H1 (cell line): ENCODE results near the gene DDR2. TPM values are rescaled to one million over a fixed set of nuclear protein-coding genes. Genes with fewer than 3 reads are reported as not detected.

Experiments
- CTCF ChIA-PET: fragments of 300-600 bp; sonication (Branson Sonifier 250); formaldehyde crosslinking; loops from one replicate; lab custom pipeline; 2021; ENCODE audit not compliant: partially characterized antibody; lab: Charles Lee
- POLR2A ChIA-PET: fragments of 300-600 bp; sonication (Branson Sonifier 250); formaldehyde crosslinking; loops from one replicate; lab custom pipeline; 2021; ENCODE audit warnings: inconsistent platforms; ENCODE audit not compliant: partially characterized antibody; lab: Charles Lee
- DNase-seq, 2 experiments: peaks; one replicate each; pipeline versions ENCODE4 v3.0.0 to v3.0.0-alpha.2; 2010 to 2022; ENCODE audit warnings: low spot score in 2 of 2, low read depth in 1 of 2, mixed read lengths in 1 of 2
- FAIRE-seq: peaks from 2 replicates; lab custom pipeline; 2011; peaks lifted over from hg19 to GRCh38; lab: Jason Lieb, UNC
- H2AFZ ChIP-seq: 2 replicates; pipeline ENCODE4 v1.8.1; 2012; ENCODE audit warnings: low read length, inconsistent platforms
- H2AK5ac ChIP-seq: 2 replicates; pipeline ENCODE4 v1.6.1; 2013; ENCODE audit warnings: low read depth, low read length
- H2BK120ac ChIP-seq: replicated peaks from 2 replicates; pipeline ENCODE3; 2013; ENCODE audit warnings: low read depth, low read length, inconsistent platforms
- H2BK12ac ChIP-seq: 2 replicates; pipeline ENCODE4 v1.6.1; 2013; ENCODE audit warnings: low read depth, low read length
- H2BK15ac ChIP-seq: 2 replicates; pipeline ENCODE4 v1.6.1; 2013; ENCODE audit warnings: low read length
- H2BK20ac ChIP-seq: 2 replicates; pipeline ENCODE4 v1.6.1; 2013; ENCODE audit warnings: low read length
- H2BK5ac ChIP-seq: 2 replicates; pipeline ENCODE4 v1.6.1; 2013; ENCODE audit warnings: low read depth, low read length
- H3K14ac ChIP-seq: 2 replicates; pipeline ENCODE4 v1.6.1; 2013; ENCODE audit warnings: inconsistent platforms; ENCODE audit not compliant: insufficient read length
- H3K18ac ChIP-seq: 2 replicates; pipeline ENCODE4 v1.6.1; 2013; ENCODE audit warnings: low read length; ENCODE audit errors: extremely low read depth
- H3K23ac ChIP-seq: 2 replicates; pipeline ENCODE4 v1.6.1; 2013; ENCODE audit warnings: inconsistent platforms; ENCODE audit not compliant: insufficient read length
- H3K23me2 ChIP-seq: 2 replicates; pipeline ENCODE4 v1.6.1; 2013; ENCODE audit warnings: low read depth, low read length
- H3K27ac ChIP-seq: 2 replicates; pipeline ENCODE4 v1.6.1; 2011; ENCODE audit warnings: low read depth, low read length, inconsistent platforms
- H3K27me3 ChIP-seq, 4 experiments: replicated peaks in 1 of 4; 1 replicate in 1 of 4; 2 replicates in 3 of 4; pipeline versions ENCODE4 v1.6.1 to v1.8.1; 2011 to 2013; ENCODE audit warnings: low read length in 3 of 4, mild to moderate bottlenecking in 3 of 4, inconsistent platforms in 2 of 4, mixed read lengths in 2 of 4, moderate library complexity in 1 of 4; ENCODE audit not compliant: control insufficient read depth in 3 of 4, insufficient read depth in 3 of 4; ENCODE audit errors: extremely low read depth in 1 of 4
- H3K36me3 ChIP-seq, 4 experiments: 2 replicates each; pipeline versions ENCODE4 v1.6.1 to v1.8.1; 2011 to 2013; ENCODE audit warnings: mild to moderate bottlenecking in 4 of 4, low read length in 3 of 4, moderate library complexity in 2 of 4, control low read depth in 1 of 4, inconsistent platforms in 1 of 4; ENCODE audit not compliant: insufficient read depth in 4 of 4, control insufficient read depth in 2 of 4
- H3K4ac ChIP-seq: replicated peaks from 2 replicates; pipeline ENCODE3; 2013; ENCODE audit warnings: low read length, low read depth, mixed read lengths, inconsistent platforms; ENCODE audit not compliant: insufficient read length
- H3K4me1 ChIP-seq, 4 experiments: replicated peaks in 1 of 4; 1 replicate in 1 of 4; 2 replicates in 3 of 4; pipeline versions ENCODE4 v1.6.1 to v1.8.1; 2011 to 2013; ENCODE audit warnings: low read length in 3 of 4, inconsistent platforms in 2 of 4, mixed read lengths in 1 of 4; ENCODE audit not compliant: insufficient read depth in 4 of 4, control insufficient read depth in 3 of 4
- H3K4me2 ChIP-seq, 2 experiments: 2 replicates each; pipeline versions ENCODE4 v1.6.1 to v1.8.1; 2011 to 2013; ENCODE audit warnings: low read depth in 2 of 2, low read length in 2 of 2, control low read depth in 1 of 2, inconsistent platforms in 1 of 2, mild to moderate bottlenecking in 1 of 2; ENCODE audit not compliant: insufficient read depth in 1 of 2
- H3K4me3 ChIP-seq, 4 experiments: fragments of 200-600, 300-600 bp in 1 of 4; sonication (generic), shearing (Covaris generic), sonication (Bioruptor Twin) in 1 of 4; 2 replicates each; pipeline versions ENCODE4 v1.5.1 to v1.8.1; 2011 to 2016; ENCODE audit warnings: low read length in 4 of 4, low read depth in 3 of 4, control low read depth in 2 of 4, inconsistent platforms in 2 of 4, mild to moderate bottlenecking in 2 of 4, mixed read lengths in 1 of 4, moderate library complexity in 1 of 4; ENCODE audit not compliant: insufficient read depth in 2 of 4; ENCODE audit errors: extremely low read depth in 1 of 4
- H3K56ac ChIP-seq: replicated peaks from 2 replicates; pipeline ENCODE3; 2013; ENCODE audit warnings: low read depth, mild to moderate bottlenecking, mixed read lengths, low read length, inconsistent platforms; ENCODE audit not compliant: insufficient read length
- H3K79me1 ChIP-seq: 2 replicates; pipeline ENCODE4 v1.6.1; 2013; ENCODE audit warnings: low read depth, low read length, control low read depth
- H3K79me2 ChIP-seq, 2 experiments: 2 replicates each; pipeline versions ENCODE4 v1.6.1 to v1.8.1; 2012 to 2013; ENCODE audit warnings: low read length in 2 of 2, mild to moderate bottlenecking in 2 of 2, inconsistent platforms in 1 of 2; ENCODE audit not compliant: insufficient read depth in 2 of 2, control insufficient read depth in 1 of 2
- H3K9ac ChIP-seq, 4 experiments: replicated peaks in 1 of 4; 1 replicate in 1 of 4; 2 replicates in 3 of 4; pipeline versions ENCODE4 v1.6.1 to v1.8.1; 2011 to 2013; ENCODE audit warnings: low read depth in 3 of 4, low read length in 3 of 4, control low read depth in 2 of 4, mild to moderate bottlenecking in 2 of 4, moderate library complexity in 2 of 4, inconsistent platforms in 1 of 4; ENCODE audit errors: extremely low read depth in 1 of 4
- H3K9me3 ChIP-seq, 2 experiments: 2 replicates each; pipeline versions ENCODE4 v1.6.1 to v1.8.1; 2012 to 2013; ENCODE audit warnings: mild to moderate bottlenecking in 2 of 2, moderate library complexity in 2 of 2, control low read depth in 1 of 2, inconsistent platforms in 1 of 2, low read depth in 1 of 2, low read length in 1 of 2, mixed read lengths in 1 of 2; ENCODE audit not compliant: insufficient read depth in 2 of 2
- H4K20me1 ChIP-seq, 2 experiments: replicated peaks in 1 of 2; 2 replicates each; pipeline versions ENCODE3 to v1.8.1; 2011 to 2013; ENCODE audit warnings: inconsistent platforms in 2 of 2, low read length in 2 of 2, mild to moderate bottlenecking in 1 of 2; ENCODE audit not compliant: insufficient read depth in 2 of 2, control insufficient read depth in 1 of 2
- H4K5ac ChIP-seq: 2 replicates; pipeline ENCODE4 v1.6.1; 2013; ENCODE audit warnings: low read length, low read depth, mixed read lengths, inconsistent platforms; ENCODE audit not compliant: insufficient read length
- H4K8ac ChIP-seq: 2 replicates; pipeline ENCODE4 v1.8.0; 2013; ENCODE audit warnings: mild to moderate bottlenecking, moderate library complexity, low read length, inconsistent platforms; ENCODE audit not compliant: insufficient read depth; ENCODE audit errors: extremely low read depth
- H4K91ac ChIP-seq: replicated peaks from 2 replicates; pipeline ENCODE3; 2013; ENCODE audit warnings: low read length, mixed read lengths, inconsistent platforms; ENCODE audit not compliant: insufficient read length
- BCL11A ChIP-seq, 2 experiments: IDR thresholded peaks; one replicate each; pipeline ENCODE4 v1.6.1; 2011; ENCODE audit warnings: low read depth in 2 of 2, low read length in 2 of 2, mild to moderate bottlenecking in 2 of 2
- CEBPB ChIP-seq: IDR thresholded peaks from 2 replicates; pipeline ENCODE4 v1.6.1; 2012; ENCODE audit warnings: low read depth, low read length
- FOSL1 ChIP-seq: IDR thresholded peaks from 2 replicates; pipeline ENCODE4 v1.6.1; 2011; ENCODE audit warnings: mild to moderate bottlenecking, low read depth, low read length, moderate library complexity; ENCODE audit not compliant: insufficient read depth
- JUN ChIP-seq: IDR thresholded peaks from 2 replicates; pipeline ENCODE4 v1.6.1; 2011; ENCODE audit warnings: low read depth, mild to moderate bottlenecking, improper control_type of control experiment, low read length
- NRF1 ChIP-seq: IDR thresholded peaks from 2 replicates; pipeline ENCODE4 v1.6.1; 2011; ENCODE audit warnings: mild to moderate bottlenecking, low read depth, low read length, improper control_type of control experiment
- POU5F1 ChIP-seq: IDR thresholded peaks from 2 replicates; pipeline ENCODE4 v1.6.1; 2011; ENCODE audit warnings: low read depth, mild to moderate bottlenecking, low read length, moderate library complexity
- RBBP5 ChIP-seq: IDR thresholded peaks from 2 replicates; pipeline ENCODE4 v1.7.1; 2012; ENCODE audit warnings: low read depth, mild to moderate bottlenecking, inconsistent platforms, low read length, moderate library complexity, borderline replicate concordance
- SAP30 ChIP-seq: fragments of 300-600 bp; sonication (generic); IDR thresholded peaks from 2 replicates; pipeline ENCODE4 v1.7.1; 2012; ENCODE audit warnings: low read length, moderate library complexity, mild to moderate bottlenecking, inconsistent platforms; ENCODE audit not compliant: insufficient read depth, insufficient replicate concordance
- SP1 ChIP-seq: IDR thresholded peaks from 2 replicates; pipeline ENCODE4 v1.6.1; 2011; ENCODE audit warnings: low read depth, low read length
- SRF ChIP-seq: IDR thresholded peaks from 2 replicates; pipeline ENCODE4 v1.6.1; 2011; ENCODE audit warnings: mild to moderate bottlenecking, low read depth, low read length, moderate library complexity
- YY1 ChIP-seq: IDR thresholded peaks from 2 replicates; pipeline ENCODE4 v1.6.1; 2011; ENCODE audit warnings: low read depth, mild to moderate bottlenecking, low read length
- WGBS, 2 experiments: shearing (Covaris generic) in 1 of 2; methylation state at CpG; one replicate each; pipeline versions ENCODE4 v1.1.6 to v1.1.7; 2013 to 2015; ENCODE audit warnings: low lambda C conversion rate in 2 of 2, mixed read lengths in 2 of 2, inconsistent platforms in 1 of 2, low coverage in 1 of 2, missing lambda C conversion rate in 1 of 2; ENCODE audit not compliant: insufficient replicate concordance in 2 of 2, insufficient coverage in 1 of 2, insufficient read length in 1 of 2; ENCODE audit errors: extremely low coverage in 1 of 2, missing lambda C conversion rate in 1 of 2; 5-methylcytosine and 5-hydroxymethylcytosine counted together
- polyA plus RNA-seq, 7 experiments: library from polyadenylated mRNA; depleted of rRNA in 3 of 7; stranded (reverse) in 5 of 7; unstranded in 2 of 7; fragments of >200 nt in 5 of 7; fragments of 200-250 nt in 2 of 7; gene quantifications; 1 replicate in 5 of 7; 2 replicates in 1 of 7; 4 replicates in 1 of 7; pipeline versions ENCODE4 v1.2.1 to v1.2.3, GENCODE V29; 2011 to 2013; ENCODE audit warnings: missing spikeins in 2 of 7, mixed read lengths in 2 of 7
- total RNA-seq: library from RNA; stranded (reverse); fragmentation: NEBNext Ultra II Directional; extraction: Animal tissue kit (Norgen Biotek cat#: 25700); gene quantifications from 2 replicates; pipeline ENCODE4 v1.2.1, GENCODE V29; 2021
- TF ChIP-seq, protein P1 (sequence below): IDR thresholded peaks from 2 replicates; pipeline ENCODE4 v1.6.1; 2012; ENCODE audit warnings: inconsistent platforms
- TF ChIP-seq, protein P2 (sequence below): IDR thresholded peaks from 2 replicates; pipeline ENCODE4 v1.6.1; 2011; ENCODE audit warnings: low read depth, mild to moderate bottlenecking, low read length; ENCODE audit not compliant: insufficient read depth

Gene DDR2
- total and polyA plus RNA-seq, 2 of the 8 experiments (the other 6 are each of a cell fraction or from before 2014, with no cell fraction given) = 1.00 to 2.1 TPM

DNA sequence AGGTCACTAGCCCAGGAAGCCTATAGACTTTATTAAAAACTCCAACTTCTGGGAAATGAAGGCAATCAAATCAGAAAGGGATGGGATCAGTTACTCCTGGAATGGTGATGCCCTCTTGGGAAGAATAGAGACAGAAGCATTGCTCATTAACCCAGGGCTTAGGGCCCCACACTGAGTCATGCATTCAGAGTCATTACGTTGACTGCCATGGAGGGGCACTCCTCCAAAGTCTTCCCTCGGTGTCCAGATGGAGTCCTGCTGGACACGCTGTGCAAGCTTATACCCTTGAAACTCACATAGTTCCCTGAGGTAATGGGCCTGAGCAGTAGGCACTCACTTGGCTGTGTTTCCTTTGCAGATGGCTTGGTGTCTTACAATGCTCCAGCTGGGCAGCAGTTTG is 123.0 kb downstream of the DDR2 start:
- H3K56ac ChIP-seq = no peak overlapping the region
- H2BK120ac ChIP-seq = no peak overlapping the region
- H3K9ac ChIP-seq = no peak overlapping the region
- H3K79me1 ChIP-seq = no peaks in the 10 kb centered on the region
- no peak overlapping the region for H2AFZ ChIP-seq
- H4K20me1 ChIP-seq = no peaks in the 10 kb centered on the region
- H3K4me2 ChIP-seq = no peak overlapping the region
- no peak overlapping the region for H4K8ac ChIP-seq
- no peak overlapping the region for H2AK5ac ChIP-seq
- no peak for TF ChIP-seq YY1
- TF ChIP-seq SAP30 = no peak
- no peak for TF ChIP-seq NRF1
- no peak for TF ChIP-seq RBBP5
- no peak for TF ChIP-seq CEBPB
- no peak for TF ChIP-seq POU5F1
- no peak for TF ChIP-seq FOSL1
- no peak for TF ChIP-seq BCL11A (IDR thresholded peaks at IDR 0.05; ENCODE audit: low read depth in 2 of 2, low read length in 2 of 2)
- no peak for TF ChIP-seq JUN
- TF ChIP-seq, protein P1, sequence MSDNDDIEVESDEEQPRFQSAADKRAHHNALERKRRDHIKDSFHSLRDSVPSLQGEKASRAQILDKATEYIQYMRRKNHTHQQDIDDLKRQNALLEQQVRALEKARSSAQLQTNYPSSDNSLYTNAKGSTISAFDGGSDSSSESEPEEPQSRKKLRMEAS = no peak
- TF ChIP-seq, protein P2, sequence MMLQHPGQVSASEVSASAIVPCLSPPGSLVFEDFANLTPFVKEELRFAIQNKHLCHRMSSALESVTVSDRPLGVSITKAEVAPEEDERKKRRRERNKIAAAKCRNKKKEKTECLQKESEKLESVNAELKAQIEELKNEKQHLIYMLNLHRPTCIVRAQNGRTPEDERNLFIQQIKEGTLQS = no peak
- TF ChIP-seq SP1 = no peak
- TF ChIP-seq SRF = no peak
- 96% methylated on average over 3 of the region's 3 CpGs; no CpG with 5 or more reads in 1 of the 2 experiments for WGBS, 2 experiments
- H4K5ac ChIP-seq = no peak overlapping the region
- no peak overlapping the region for H3K27ac ChIP-seq
- ChIA-PET CTCF (interaction anchor here (1.0 to 2.0 kb wide), 2 partner anchors 12 to 184 kb away, joined by 3 to 4 read pairs; no protein-coding TSS in a partner anchor), POLR2A (no interaction called here)
- no peak for FAIRE-seq
- no peak overlapping the region for H3K14ac ChIP-seq
- no peak overlapping the region for H3K4me3 ChIP-seq
- no peak overlapping the region for H2BK20ac ChIP-seq
- no peak overlapping the region for H2BK12ac ChIP-seq
- no peak for DNase-seq
- no peaks in the 10 kb centered on the region for H3K79me2 ChIP-seq
- no peak overlapping the region for H2BK5ac ChIP-seq
- H3K23ac ChIP-seq = no peak overlapping the region
- H3K36me3 ChIP-seq = no peaks in the 10 kb centered on the region
- no peaks in the 10 kb centered on the region for H3K23me2 ChIP-seq
- H3K4ac ChIP-seq = no peak overlapping the region
- no peaks in the 10 kb centered on the region for H3K27me3 ChIP-seq
- H4K91ac ChIP-seq = no peak overlapping the region
- no peaks in the 10 kb centered on the region for H3K9me3 ChIP-seq
- no peak overlapping the region for H3K18ac ChIP-seq
- no peaks in the 10 kb centered on the region for H3K4me1 ChIP-seq
- H2BK15ac ChIP-seq = no peak overlapping the region
